Mucosa of stomach (tissue), 1 donor: ENCODE data around the gene SSC5D.
"Not testable (repeated sequence)": the region's sequence is repeated elsewhere in the genome, so short reads cannot be mapped to it uniquely, and the experiment has no call there.

Experiments used
- H3K27me3 ChIP-seq: one replicate; pipeline ENCODE4 v1.7.0; 2013; ENCODE audit warnings: mild to moderate bottlenecking, low read length; ENCODE audit not compliant: control insufficient read depth, insufficient read depth
- H3K36me3 ChIP-seq: one replicate; pipeline ENCODE4 v1.7.0; 2013; ENCODE audit warnings: low read length; ENCODE audit not compliant: control insufficient read depth, insufficient read depth
- H3K4me1 ChIP-seq: one replicate; pipeline ENCODE4 v1.7.0; 2013; ENCODE audit warnings: mild to moderate bottlenecking, low read length; ENCODE audit not compliant: control insufficient read depth, insufficient read depth
- H3K4me3 ChIP-seq: one replicate; pipeline ENCODE4 v1.7.0; 2013; ENCODE audit warnings: low read length
- H3K9ac ChIP-seq: one replicate; pipeline ENCODE4 v1.7.0; 2013; ENCODE audit warnings: mild to moderate bottlenecking, low read length, moderate library complexity
- H3K9me3 ChIP-seq: one replicate; pipeline ENCODE4 v1.7.0; 2013; ENCODE audit warnings: mild to moderate bottlenecking, low read length, moderate library complexity; ENCODE audit not compliant: control insufficient read depth
- donor health status: Pancreatic carcinoma.

The SSC5D gene

GRCh38 chr19:55530996-55531395 lies 42.8 kb downstream of the SSC5D start:
- Histone ChIP-seq H3K27me3 (no peaks in the 10 kb centered on the region), H3K9ac (no peak overlapping the region), H3K4me3 (no peak overlapping the region)

GRCh38 chr19:55534280-55534679 lies 46.0 kb downstream of the SSC5D start:
- not testable (repeated sequence) for H3K4me1 ChIP-seq, H3K9ac ChIP-seq, H3K4me3 ChIP-seq, H3K9me3 ChIP-seq, H3K27me3 ChIP-seq, H3K36me3 ChIP-seq

More at GRCh38 chr19:55530996-55531395, 42.8 kb downstream of the SSC5D start:
- Histone ChIP-seq H3K36me3 (no peaks in the 10 kb centered on the region), H3K9me3 (no peaks in the 10 kb centered on the region), H3K4me1 (peaks cover 12% of the 10 kb centered on the region)

GRCh38 chr19:55535173-55535964 lies 47.1 kb downstream of the SSC5D start:
- Histone ChIP-seq H3K4me1 (peaks cover 4% of the 10 kb centered on the region), H3K9me3 (no peaks in the 10 kb centered on the region), H3K9ac (no peak overlapping the region), H3K36me3 (no peaks in the 10 kb centered on the region), H3K4me3 (no peak overlapping the region), H3K27me3 (no peaks in the 10 kb centered on the region)

DNA sequence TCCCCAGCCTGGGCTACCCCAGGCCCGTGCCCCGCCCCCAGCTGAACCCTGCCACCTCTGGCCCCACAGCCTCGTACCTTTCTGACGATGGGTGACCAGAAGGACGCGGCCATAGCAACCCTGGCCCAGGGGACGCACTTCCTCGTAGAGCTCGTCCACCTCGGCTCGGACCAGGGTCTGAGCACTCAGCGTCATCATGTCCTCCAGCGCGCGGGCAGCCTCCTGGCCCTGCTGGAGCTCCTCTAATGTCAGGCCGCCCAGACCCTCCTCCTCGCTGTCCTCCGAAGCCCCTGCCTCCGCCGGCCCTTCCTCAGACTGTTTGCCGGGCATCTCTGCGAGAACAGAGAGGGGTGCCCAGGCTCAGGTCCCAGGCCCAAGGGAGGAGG lies 47.7 kb downstream of the SSC5D start:
- Histone ChIP-seq H3K36me3 (no peaks in the 10 kb centered on the region), H3K27me3 (no peaks in the 10 kb centered on the region), H3K4me1 (peaks cover 4% of the 10 kb centered on the region), H3K9ac (no peak overlapping the region), H3K9me3 (no peaks in the 10 kb centered on the region), H3K4me3 (no peak overlapping the region)

DNA sequence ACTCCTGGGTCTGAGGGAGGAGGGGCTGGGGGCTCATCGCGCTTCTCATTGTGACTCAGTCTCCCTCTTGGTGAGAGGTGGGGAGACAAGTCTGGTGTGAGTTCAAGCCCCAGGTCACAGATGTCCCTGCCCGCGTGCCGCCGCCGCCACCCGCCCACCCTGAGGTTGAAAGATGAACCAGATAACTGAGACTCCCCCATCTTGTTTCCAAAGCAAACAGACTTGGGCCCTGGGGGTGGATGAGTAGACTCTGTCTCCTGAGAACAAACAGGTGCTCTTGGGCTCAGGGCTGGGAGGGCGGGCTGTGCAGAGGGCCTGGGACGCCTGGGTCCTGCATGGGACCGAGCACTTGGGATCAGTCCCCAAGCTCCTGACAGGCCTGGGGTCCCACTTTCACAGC lies 48.1 kb downstream of the SSC5D start:
- Histone ChIP-seq H3K27me3 (no peaks in the 10 kb centered on the region), H3K9ac (no peak overlapping the region), H3K36me3 (no peaks in the 10 kb centered on the region), H3K4me1 (peaks cover 4% of the 10 kb centered on the region), H3K9me3 (no peaks in the 10 kb centered on the region), H3K4me3 (no peak overlapping the region)

- H3K27me3 ChIP-seq: no peaks in the 10 kb centered on the region
- H3K4me3 ChIP-seq: no peak within 1 kb of the TSS
- H3K9ac ChIP-seq: no peak within 1 kb of the TSS
- H3K4me1 ChIP-seq: peaks cover 4% of the 10 kb centered on the region
- no peaks in the 10 kb centered on the region for H3K36me3 ChIP-seq
- H3K9me3 ChIP-seq: no peaks in the 10 kb centered on the region
Measured at GRCh38 chr19:55536951-55537740, 48.9 kb downstream of the SSC5D start, which contains the start of gene SBK2. Gene SBK2 (minus strand): TSS chr19:55537133. CDS start chr19:55536294, 839 bp downstream.

- Histone ChIP-seq H3K9ac (no peak overlapping the region), H3K9me3 (no peaks in the 10 kb centered on the region), H3K27me3 (no peaks in the 10 kb centered on the region), H3K4me1 (peaks cover 4% of the 10 kb centered on the region), H3K36me3 (no peaks in the 10 kb centered on the region), H3K4me3 (no peak overlapping the region)
Measured at GRCh38 chr19:55537741-55538111, 49.5 kb downstream of the SSC5D start.

GRCh38 chr19:55538132-55538531 lies 49.9 kb downstream of the SSC5D start:
- H3K9ac ChIP-seq: no peak overlapping the region
- H3K4me1 ChIP-seq: peaks cover 4% of the 10 kb centered on the region
- no peaks in the 10 kb centered on the region for H3K36me3 ChIP-seq
- H3K4me3 ChIP-seq: no peak overlapping the region
- H3K9me3 ChIP-seq: no peaks in the 10 kb centered on the region
- H3K27me3 ChIP-seq: no peaks in the 10 kb centered on the region

GRCh38 chr19:55539090-55539984 lies 51.1 kb downstream of the SSC5D start:
- H3K27me3 ChIP-seq: no peaks in the 10 kb centered on the region
- H3K4me1 ChIP-seq: peaks cover 4% of the 10 kb centered on the region
- H3K9ac ChIP-seq: no peak overlapping the region
- no peaks in the 10 kb centered on the region for H3K36me3 ChIP-seq
- H3K9me3 ChIP-seq: no peaks in the 10 kb centered on the region
- H3K4me3 ChIP-seq: no peak overlapping the region

DNA sequence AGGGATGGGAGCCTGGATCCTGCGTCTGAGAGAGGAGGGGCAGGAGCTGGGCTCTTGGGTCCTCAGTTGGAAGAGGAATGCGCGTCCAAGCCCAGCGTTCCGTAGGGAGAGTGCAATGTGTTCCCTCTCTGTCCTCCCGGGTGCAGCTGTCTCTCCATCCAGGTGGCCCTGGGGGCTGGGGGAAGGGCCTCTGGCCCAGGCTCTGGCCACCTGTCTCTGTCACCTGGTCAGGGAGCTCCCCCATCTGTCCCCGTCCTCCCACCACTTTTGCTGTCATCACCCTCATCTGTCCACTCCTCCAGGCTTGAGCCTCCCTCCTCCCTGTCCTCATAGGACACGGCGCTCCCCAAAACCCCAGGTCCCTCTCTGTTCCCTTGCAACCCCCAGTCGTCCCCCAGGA lies 52.4 kb downstream of the SSC5D start:
- Histone ChIP-seq H3K36me3 (no peaks in the 10 kb centered on the region), H3K4me3 (no peak overlapping the region), H3K9ac (no peak overlapping the region), H3K27me3 (no peaks in the 10 kb centered on the region), H3K4me1 (peaks cover 6% of the 10 kb centered on the region), H3K9me3 (no peaks in the 10 kb centered on the region)

DNA sequence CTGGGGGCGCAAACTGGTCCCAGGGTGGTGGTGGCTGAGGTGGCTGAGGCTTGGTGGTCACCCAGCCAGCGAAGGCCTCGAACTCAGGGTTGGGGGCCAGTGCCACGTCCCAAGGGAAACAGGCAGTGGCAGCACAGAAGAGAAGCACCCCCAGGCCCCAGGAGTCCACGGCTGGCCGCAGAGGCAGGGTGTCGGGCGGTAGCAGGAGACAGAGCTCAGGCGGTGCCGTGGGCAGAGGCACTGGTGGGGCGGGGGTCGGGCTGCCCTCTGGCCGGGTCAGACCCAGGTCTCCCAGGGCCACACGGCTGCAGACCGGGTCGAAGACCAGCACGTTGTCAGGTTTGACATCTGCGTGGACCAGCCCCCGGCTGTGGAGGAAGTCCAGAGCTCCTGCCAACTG lies 52.9 kb downstream of the SSC5D start:
- peaks cover 9% of the 10 kb centered on the region for H3K4me1 ChIP-seq
- no peaks in the 10 kb centered on the region for H3K36me3 ChIP-seq
- no peaks in the 10 kb centered on the region for H3K9me3 ChIP-seq

More for the DNA sequence above, 52.9 kb downstream of the SSC5D start:
- Histone ChIP-seq H3K27me3 (no peaks in the 10 kb centered on the region), H3K9ac (no peak overlapping the region), H3K4me3 (no peak overlapping the region)
